Vagina (tissue), 2 donors: Measurements from ENCODE around the gene LIPH. TPM values are rescaled to one million over a fixed set of nuclear protein-coding genes. Genes with fewer than 3 reads are reported as not detected.

ENCODE experiments used
- DNase-seq, 2 donors: peaks; one replicate each; pipeline ENCODE4 v3.0.0-alpha.2; 2017; ENCODE audit errors: extremely low spot score in 2 of 2
- H3K27ac ChIP-seq: fragments of 200-600 bp; sonication (generic); one replicate; pipeline ENCODE4 v1.5.1; 2019
- H3K27me3 ChIP-seq: fragments of 200-600 bp; sonication (generic); one replicate; pipeline ENCODE4 v1.5.1; 2019
- H3K36me3 ChIP-seq, 2 donors: fragments of 200-600 bp; sonication (generic); one replicate each; pipeline ENCODE4 v1.5.1; 2017 to 2019
- H3K4me1 ChIP-seq: fragments of 200-600 bp; sonication (generic); one replicate; pipeline ENCODE4 v1.5.1; 2019
- H3K4me3 ChIP-seq, 2 donors: fragments of 200-600 bp; sonication (generic); 1 replicate in 1 of 2; 2 replicates in 1 of 2; pipeline ENCODE4 v1.5.1; 2016 to 2019
- H3K9me3 ChIP-seq: fragments of 200-600 bp; sonication (generic); one replicate; pipeline ENCODE4 v1.5.1; 2019
- POLR2A ChIP-seq, 2 donors: fragments of 450-650 bp; IDR thresholded peaks; one replicate each; pipeline ENCODE4 v1.6.1; 2017; ENCODE audit warnings: antibody characterized with exemption in 2 of 2, mild to moderate bottlenecking in 2 of 2, moderate library complexity in 2 of 2
- POLR2AphosphoS5 ChIP-seq, 2 donors: sonication (generic); formaldehyde crosslinking; IDR thresholded peaks; one replicate each; pipeline ENCODE4 v1.9.0; 2017; ENCODE audit warnings: antibody characterized with exemption in 2 of 2, mild to moderate bottlenecking in 2 of 2, low read depth in 1 of 2; ENCODE audit not compliant: insufficient read depth in 1 of 2
- intact Hi-C: fragments of 100-400 bp; cut with DNase I; formaldehyde crosslinking; loops from one replicate; pipeline ENCODE4 v1.15.1; 2023
- total RNA-seq: library from RNA; depleted of rRNA; stranded (reverse); fragments of >200 nt; gene quantifications from one replicate; pipeline ENCODE4 v1.2.3, GENCODE V29; 2016
- TF ChIP-seq, protein P1 (sequence below), 3 experiments: fragments of 450-650 bp in 2 of 3; fragments of 200-600 bp in 1 of 3; sonication (generic) in 1 of 3; IDR thresholded peaks; one replicate each; pipeline ENCODE4 v1.5.1; 2017 to 2019; ENCODE audit warnings: antibody characterized with exemption in 3 of 3, mild to moderate bottlenecking in 2 of 3, moderate library complexity in 2 of 3

The LIPH gene
- total RNA-seq, 1 donor from 2014 or later, result 2.7 TPM

DNA sequence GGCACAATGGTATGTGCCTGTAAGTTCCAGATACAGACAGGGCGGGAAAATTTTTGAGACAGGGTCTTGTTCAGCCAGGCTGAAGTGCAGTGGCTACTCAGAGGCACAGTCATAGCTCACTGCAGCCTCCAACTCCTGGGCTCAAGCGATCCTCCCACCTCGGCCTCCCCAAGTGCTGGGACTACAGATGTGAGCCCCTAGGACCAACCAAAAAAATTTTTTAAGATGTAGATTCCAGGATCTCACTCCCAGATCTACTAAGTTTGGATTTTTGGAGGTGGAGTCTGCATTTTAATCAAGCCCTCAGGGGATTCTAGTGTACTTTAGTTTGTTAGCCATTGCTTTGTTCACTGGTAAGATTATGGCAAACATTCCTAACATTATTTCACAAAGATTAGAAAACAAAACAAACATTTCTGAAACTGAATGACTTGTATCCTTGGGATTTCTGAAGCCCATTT lies 2.7 kb downstream of the LIPH start:
- H3K36me3 ChIP-seq, result no peaks in the 10 kb centered on the region
- intact Hi-C loops, result no loop called here
- no peak overlapping the region for H3K4me3 ChIP-seq
- no peaks in the 10 kb centered on the region for H3K27me3 ChIP-seq
- TF ChIP-seq, protein P1, sequence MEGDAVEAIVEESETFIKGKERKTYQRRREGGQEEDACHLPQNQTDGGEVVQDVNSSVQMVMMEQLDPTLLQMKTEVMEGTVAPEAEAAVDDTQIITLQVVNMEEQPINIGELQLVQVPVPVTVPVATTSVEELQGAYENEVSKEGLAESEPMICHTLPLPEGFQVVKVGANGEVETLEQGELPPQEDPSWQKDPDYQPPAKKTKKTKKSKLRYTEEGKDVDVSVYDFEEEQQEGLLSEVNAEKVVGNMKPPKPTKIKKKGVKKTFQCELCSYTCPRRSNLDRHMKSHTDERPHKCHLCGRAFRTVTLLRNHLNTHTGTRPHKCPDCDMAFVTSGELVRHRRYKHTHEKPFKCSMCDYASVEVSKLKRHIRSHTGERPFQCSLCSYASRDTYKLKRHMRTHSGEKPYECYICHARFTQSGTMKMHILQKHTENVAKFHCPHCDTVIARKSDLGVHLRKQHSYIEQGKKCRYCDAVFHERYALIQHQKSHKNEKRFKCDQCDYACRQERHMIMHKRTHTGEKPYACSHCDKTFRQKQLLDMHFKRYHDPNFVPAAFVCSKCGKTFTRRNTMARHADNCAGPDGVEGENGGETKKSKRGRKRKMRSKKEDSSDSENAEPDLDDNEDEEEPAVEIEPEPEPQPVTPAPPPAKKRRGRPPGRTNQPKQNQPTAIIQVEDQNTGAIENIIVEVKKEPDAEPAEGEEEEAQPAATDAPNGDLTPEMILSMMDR (IDR thresholded peaks at IDR 0.05), result no peak
- TF ChIP-seq POLR2AphosphoS5 (IDR thresholded peaks at IDR 0.05; ENCODE audit: insufficient read depth in 1 of 2, low read depth in 1 of 2) (no peak), POLR2A (IDR thresholded peaks at IDR 0.05) (no peak)
- H3K27ac ChIP-seq, result no peak overlapping the region
- H3K4me1 ChIP-seq, result peaks cover 7% of the 10 kb centered on the region
- H3K9me3 ChIP-seq, result no peaks in the 10 kb centered on the region
- DNase-seq, result no peak

- Histone ChIP-seq H3K36me3 (no peaks in the 10 kb centered on the region), H3K27me3 (no peaks in the 10 kb centered on the region), H3K9me3 (no peaks in the 10 kb centered on the region), H3K27ac (no peak overlapping the region), H3K4me3 (no peak overlapping the region), H3K4me1 (peaks cover 7% of the 10 kb centered on the region)
- intact Hi-C loops, result no loop called here
- DNase-seq, result no peak
- TF ChIP-seq POLR2AphosphoS5 (IDR thresholded peaks at IDR 0.05; ENCODE audit: insufficient read depth in 1 of 2, low read depth in 1 of 2) (peak in 1 of 2 donors; percentile 18), POLR2A (IDR thresholded peaks at IDR 0.05) (no peak)
- TF ChIP-seq, protein P1 (IDR thresholded peaks at IDR 0.05), result no peak
Measured at GRCh38 chr3:185549122-185549521, 3.3 kb downstream of the LIPH start.

DNA sequence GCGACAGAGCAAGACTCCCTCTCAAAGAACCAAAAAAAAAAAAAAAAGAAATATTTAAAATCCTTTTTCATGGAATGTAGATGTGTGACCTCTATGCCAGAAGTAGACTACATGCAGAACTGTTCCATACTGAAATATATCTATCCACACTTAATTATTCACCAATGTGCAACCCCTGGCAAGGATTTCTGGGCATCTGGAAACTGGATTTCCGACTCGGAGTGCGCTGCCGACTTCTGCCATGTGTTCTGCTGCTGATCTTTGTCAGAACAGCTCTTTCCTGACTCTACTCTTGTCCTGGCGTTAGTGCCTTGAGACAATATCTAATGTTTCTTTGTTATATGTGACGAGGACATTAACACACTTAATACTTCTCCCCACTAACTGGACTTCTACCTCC lies 11.7 kb downstream of the LIPH start:
- TF ChIP-seq, protein P1 (IDR thresholded peaks at IDR 0.05), result no peak
- TF ChIP-seq POLR2A (IDR thresholded peaks at IDR 0.05) (no peak), POLR2AphosphoS5 (IDR thresholded peaks at IDR 0.05; ENCODE audit: insufficient read depth in 1 of 2, low read depth in 1 of 2) (no peak)
- no peak overlapping the region for H3K27ac ChIP-seq
- intact Hi-C loops, result no loop called here

GRCh38 chr3:185539934-185540333 lies 12.5 kb downstream of the LIPH start:
- no peaks in the 10 kb centered on the region for H3K27me3 ChIP-seq
- no peaks in the 10 kb centered on the region for H3K4me1 ChIP-seq
- DNase-seq, result no peak
- no peaks in the 10 kb centered on the region for H3K36me3 ChIP-seq
- no peak overlapping the region for H3K27ac ChIP-seq
- no peak for TF ChIP-seq POLR2A (IDR thresholded peaks at IDR 0.05)
- TF ChIP-seq POLR2AphosphoS5 (IDR thresholded peaks at IDR 0.05; ENCODE audit: insufficient read depth in 1 of 2, low read depth in 1 of 2), result no peak
- TF ChIP-seq, protein P1 (IDR thresholded peaks at IDR 0.05), result no peak
- H3K4me3 ChIP-seq, result no peak overlapping the region
- intact Hi-C loops, result no loop called here
- H3K9me3 ChIP-seq, result no peaks in the 10 kb centered on the region

More for the DNA sequence above, 11.7 kb downstream of the LIPH start:
- no peak for DNase-seq
- Histone ChIP-seq H3K4me1 (no peaks in the 10 kb centered on the region), H3K27me3 (no peaks in the 10 kb centered on the region), H3K9me3 (no peaks in the 10 kb centered on the region), H3K36me3 (no peaks in the 10 kb centered on the region), H3K4me3 (no peak overlapping the region)

DNA sequence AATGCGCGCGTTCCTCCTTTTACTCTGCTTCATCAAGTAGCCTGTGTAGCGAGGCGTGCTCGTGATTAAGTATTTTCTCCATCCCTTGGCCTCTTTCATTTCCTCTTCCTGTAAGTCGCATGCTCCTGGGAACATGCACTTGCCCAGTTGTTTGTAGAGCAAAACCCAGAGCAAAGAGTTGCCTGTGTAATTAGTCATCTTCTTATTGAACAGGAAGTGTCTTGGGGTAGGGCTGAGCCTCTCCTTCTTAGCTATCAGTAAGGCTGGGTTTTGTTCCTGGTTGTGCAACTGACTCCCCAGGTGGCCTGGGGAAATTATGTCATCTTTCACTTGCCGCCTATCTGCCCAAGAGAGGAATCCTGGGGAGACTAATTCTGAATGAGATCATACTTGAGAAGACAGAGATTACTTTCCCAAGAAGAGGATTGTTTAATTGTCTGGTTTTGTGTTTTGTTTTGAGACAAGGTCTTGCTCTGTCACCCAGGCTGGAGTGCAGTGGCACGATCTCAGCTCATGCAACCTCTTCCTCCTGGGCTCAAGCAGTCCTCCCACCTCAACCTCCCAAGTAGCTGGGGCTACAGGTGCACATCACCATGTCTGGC lies 14.9 kb downstream of the LIPH start:
- DNase-seq, result no peak
- Histone ChIP-seq H3K27ac (no peak overlapping the region), H3K36me3 (no peaks in the 10 kb centered on the region)

More for the DNA sequence above, 14.9 kb downstream of the LIPH start:
- Histone ChIP-seq H3K9me3 (no peaks in the 10 kb centered on the region), H3K4me3 (no peak overlapping the region), H3K4me1 (no peaks in the 10 kb centered on the region), H3K27me3 (no peaks in the 10 kb centered on the region)
- intact Hi-C loops, result no loop called here
- TF ChIP-seq POLR2A (IDR thresholded peaks at IDR 0.05), result no peak
- peak in 1 of 2 donors; percentile 52 for TF ChIP-seq POLR2AphosphoS5 (IDR thresholded peaks at IDR 0.05; ENCODE audit: insufficient read depth in 1 of 2, low read depth in 1 of 2)
- TF ChIP-seq, protein P1 (IDR thresholded peaks at IDR 0.05), result no peak
